ENCODE data around the gene GPR157. TPM values are rescaled to one million over a fixed set of nuclear protein-coding genes. Genes with fewer than 3 reads are reported as not detected.
A peak's percentile ranks its signal among the peaks of the same experiment; 100 is the strongest.

Gene GPR157
- total RNA-seq, 6 donors from 2014 or later, result 12.0 to 26.5 (median 16.7) TPM

GRCh38 chr1:9061252-9061960 lies 67.5 kb downstream of the GPR157 start:
- H3K4me1 ChIP-seq, result peaks cover 7 to 16% (median 13%) of the 10 kb centered on the region in 4 donors
- peak overlapping the region in 1 of 4 donors; percentile 35 for H3K27ac ChIP-seq
- ATAC-seq (ENCODE audit: low FRiP score in 2 of 2) (peak in 1 of 2 donors; percentile 73), DNase-seq (peak in 1 of 2 donors; percentile 68)
- TF ChIP-seq POLR2AphosphoS5 (IDR thresholded peaks at IDR 0.05) (no peak), EP300 (IDR thresholded peaks at IDR 0.05) (peak in 1 of 4 donors; percentile 36)
- H3K36me3 ChIP-seq, result no peaks in the 10 kb centered on the region
- no peak overlapping the region for H3K4me3 ChIP-seq
- WGBS, 2 donors, result 60 to 64% methylated on average over 6 of the region's 6 CpGs
- no peaks in the 10 kb centered on the region for H3K27me3 ChIP-seq
- H3K9me3 ChIP-seq, result no peaks in the 10 kb centered on the region

GRCh38 chr1:9059891-9060744 lies 68.8 kb downstream of the GPR157 start:
- H3K36me3 ChIP-seq, result no peaks in the 10 kb centered on the region
- ATAC-seq (ENCODE audit: low FRiP score in 2 of 2) (peak in 1 of 2 donors; percentile 7), DNase-seq (no peak)
- H3K9me3 ChIP-seq, result no peaks in the 10 kb centered on the region
- TF ChIP-seq EP300 (IDR thresholded peaks at IDR 0.05), result no peak
- TF ChIP-seq POLR2AphosphoS5 (IDR thresholded peaks at IDR 0.05), result no peak
- no peak for TF ChIP-seq CTCF (IDR thresholded peaks at IDR 0.05)
- TF ChIP-seq POLR2A (IDR thresholded peaks at IDR 0.05), result no peak
- WGBS, 2 donors, result 87 to 91% methylated on average over 4 of the region's 4 CpGs
- H3K4me1 ChIP-seq, result peaks cover 7 to 15% (median 9%) of the 10 kb centered on the region in 4 donors
- H3K4me3 ChIP-seq, result no peak overlapping the region
- H3K27me3 ChIP-seq, result no peaks in the 10 kb centered on the region
- H3K27ac ChIP-seq, result no peak overlapping the region

GRCh38 chr1:9058465-9058864 lies 70.4 kb downstream of the GPR157 start:
- no peaks in the 10 kb centered on the region for H3K36me3 ChIP-seq
- no peaks in the 10 kb centered on the region for H3K27me3 ChIP-seq
- H3K27ac ChIP-seq, result no peak overlapping the region
- TF ChIP-seq POLR2AphosphoS5 (IDR thresholded peaks at IDR 0.05) (no peak), CTCF (IDR thresholded peaks at IDR 0.05) (no peak), POLR2A (IDR thresholded peaks at IDR 0.05) (no peak), EP300 (IDR thresholded peaks at IDR 0.05) (no peak)
- WGBS, 2 donors, result 26 to 43% methylated on average over 2 of the region's 2 CpGs
- H3K9me3 ChIP-seq, result no peaks in the 10 kb centered on the region
- DNase-seq (no peak), ATAC-seq (ENCODE audit: low FRiP score in 2 of 2) (no peak)
- H3K4me3 ChIP-seq, result no peak overlapping the region
- H3K4me1 ChIP-seq, result peaks cover 0 to 5% (median 4%) of the 10 kb centered on the region in 4 donors

GRCh38 chr1:9057851-9058250 lies 71.1 kb downstream of the GPR157 start:
- no peak overlapping the region for H3K4me3 ChIP-seq
- DNase-seq (no peak), ATAC-seq (ENCODE audit: low FRiP score in 2 of 2) (peak in 1 of 2 donors; percentile 19)
- no peak overlapping the region for H3K27ac ChIP-seq
- no peaks in the 10 kb centered on the region for H3K9me3 ChIP-seq
- no peaks in the 10 kb centered on the region for H3K36me3 ChIP-seq
- peaks cover 0 to 5% (median 4%) of the 10 kb centered on the region in 4 donors for H3K4me1 ChIP-seq
- no peaks in the 10 kb centered on the region for H3K27me3 ChIP-seq
- TF ChIP-seq CTCF (IDR thresholded peaks at IDR 0.05), result no peak
- TF ChIP-seq EP300 (IDR thresholded peaks at IDR 0.05), result no peak
- no peak for TF ChIP-seq POLR2A (IDR thresholded peaks at IDR 0.05)
- no peak for TF ChIP-seq POLR2AphosphoS5 (IDR thresholded peaks at IDR 0.05)
- 87 to 88% methylated on average over 8 to 10 of the region's 10 CpGs for WGBS, 2 donors

Measured in upper lobe of left lung (tissue), 6 donors.